Endothelial cell (in vitro differentiated cells): ENCODE results near the gene C4orf51. TPM values are rescaled to one million over a fixed set of nuclear protein-coding genes. Genes with fewer than 3 reads are reported as not detected.
A peak's percentile ranks its signal among the peaks of the same experiment; 100 is the strongest.

ENCODE experiments used
- DNase-seq: peaks from one replicate; pipeline ENCODE4 v3.0.0; 2021; ENCODE audit warnings: low spot score
- H3K27ac Mint-ChIP-seq: one replicate; pipeline ENCODE4 v1.8.0; 2021; ENCODE audit warnings: mixed read lengths, inconsistent platforms; ENCODE audit not compliant: unreplicated experiment
- H3K27me3 Mint-ChIP-seq: one replicate; pipeline ENCODE4 v1.8.0; 2021; ENCODE audit warnings: mild to moderate bottlenecking, moderate library complexity, mixed read lengths, inconsistent platforms; ENCODE audit not compliant: unreplicated experiment
- H3K36me3 Mint-ChIP-seq: one replicate; pipeline ENCODE4 v1.8.0; 2021; ENCODE audit warnings: mild to moderate bottlenecking, low read depth, mixed read lengths, inconsistent platforms; ENCODE audit not compliant: unreplicated experiment
- H3K4me1 Mint-ChIP-seq: one replicate; pipeline ENCODE4 v1.8.0; 2021; ENCODE audit warnings: mild to moderate bottlenecking, mixed read lengths, inconsistent platforms; ENCODE audit not compliant: unreplicated experiment
- H3K4me3 Mint-ChIP-seq: one replicate; pipeline ENCODE4 v1.8.0; 2021; ENCODE audit warnings: mild to moderate bottlenecking, mixed read lengths, inconsistent platforms; ENCODE audit not compliant: unreplicated experiment
- H3K9me3 Mint-ChIP-seq: one replicate; pipeline ENCODE4 v1.8.0; 2021; ENCODE audit warnings: mixed read lengths, inconsistent platforms; ENCODE audit not compliant: unreplicated experiment
- total RNA-seq: library from RNA; stranded (reverse); fragmentation: NEBNext Ultra II Directional; extraction: Animal tissue kit (Norgen Biotek cat#: 25700); gene quantifications from one replicate; pipeline ENCODE4 v1.2.1, GENCODE V29; 2021; ENCODE audit not compliant: unreplicated experiment
- TF ChIP-seq, protein P1 (sequence below): fragments of 200-600 bp; sonication (generic); IDR thresholded peaks from one replicate; pipeline ENCODE4 v1.5.0; 2021; ENCODE audit warnings: antibody characterized with exemption; ENCODE audit not compliant: unreplicated experiment

Gene C4orf51
- total RNA-seq, 1 donor from 2014 or later = not detected

- peaks cover 24% of the 10 kb centered on the region for H3K36me3 Mint-ChIP-seq
- DNase-seq = no peak
- peak overlapping the region; percentile 19 for H3K4me3 Mint-ChIP-seq
- H3K27ac Mint-ChIP-seq = no peak overlapping the region
- no peaks in the 10 kb centered on the region for H3K9me3 Mint-ChIP-seq
- H3K4me1 Mint-ChIP-seq = peaks cover 21% of the 10 kb centered on the region
- no peaks in the 10 kb centered on the region for H3K27me3 Mint-ChIP-seq
- TF ChIP-seq, protein P1, sequence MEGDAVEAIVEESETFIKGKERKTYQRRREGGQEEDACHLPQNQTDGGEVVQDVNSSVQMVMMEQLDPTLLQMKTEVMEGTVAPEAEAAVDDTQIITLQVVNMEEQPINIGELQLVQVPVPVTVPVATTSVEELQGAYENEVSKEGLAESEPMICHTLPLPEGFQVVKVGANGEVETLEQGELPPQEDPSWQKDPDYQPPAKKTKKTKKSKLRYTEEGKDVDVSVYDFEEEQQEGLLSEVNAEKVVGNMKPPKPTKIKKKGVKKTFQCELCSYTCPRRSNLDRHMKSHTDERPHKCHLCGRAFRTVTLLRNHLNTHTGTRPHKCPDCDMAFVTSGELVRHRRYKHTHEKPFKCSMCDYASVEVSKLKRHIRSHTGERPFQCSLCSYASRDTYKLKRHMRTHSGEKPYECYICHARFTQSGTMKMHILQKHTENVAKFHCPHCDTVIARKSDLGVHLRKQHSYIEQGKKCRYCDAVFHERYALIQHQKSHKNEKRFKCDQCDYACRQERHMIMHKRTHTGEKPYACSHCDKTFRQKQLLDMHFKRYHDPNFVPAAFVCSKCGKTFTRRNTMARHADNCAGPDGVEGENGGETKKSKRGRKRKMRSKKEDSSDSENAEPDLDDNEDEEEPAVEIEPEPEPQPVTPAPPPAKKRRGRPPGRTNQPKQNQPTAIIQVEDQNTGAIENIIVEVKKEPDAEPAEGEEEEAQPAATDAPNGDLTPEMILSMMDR = no peak
These were observed 94.5 kb downstream of the C4orf51 start for GRCh38 chr4:145774473-145774872.

GRCh38 chr4:145775406-145775805, 95.5 kb downstream of the C4orf51 start:
- Mint-ChIP-seq H3K9me3 (no peaks in the 10 kb centered on the region), H3K4me1 (peaks cover 26% of the 10 kb centered on the region), H3K27ac (no peak overlapping the region), H3K4me3 (no peak overlapping the region), H3K27me3 (no peaks in the 10 kb centered on the region), H3K36me3 (peaks cover 24% of the 10 kb centered on the region)
- TF ChIP-seq, protein P1 = no peak
- DNase-seq = no peak

GRCh38 chr4:145776208-145776607, 96.3 kb downstream of the C4orf51 start:
- no peak overlapping the region for H3K4me3 Mint-ChIP-seq
- H3K9me3 Mint-ChIP-seq = no peaks in the 10 kb centered on the region
- no peak for DNase-seq
- no peaks in the 10 kb centered on the region for H3K27me3 Mint-ChIP-seq
- peaks cover 29% of the 10 kb centered on the region for H3K4me1 Mint-ChIP-seq
- H3K27ac Mint-ChIP-seq = no peak overlapping the region
- H3K36me3 Mint-ChIP-seq = peaks cover 24% of the 10 kb centered on the region
- TF ChIP-seq, protein P1 = no peak

DNA sequence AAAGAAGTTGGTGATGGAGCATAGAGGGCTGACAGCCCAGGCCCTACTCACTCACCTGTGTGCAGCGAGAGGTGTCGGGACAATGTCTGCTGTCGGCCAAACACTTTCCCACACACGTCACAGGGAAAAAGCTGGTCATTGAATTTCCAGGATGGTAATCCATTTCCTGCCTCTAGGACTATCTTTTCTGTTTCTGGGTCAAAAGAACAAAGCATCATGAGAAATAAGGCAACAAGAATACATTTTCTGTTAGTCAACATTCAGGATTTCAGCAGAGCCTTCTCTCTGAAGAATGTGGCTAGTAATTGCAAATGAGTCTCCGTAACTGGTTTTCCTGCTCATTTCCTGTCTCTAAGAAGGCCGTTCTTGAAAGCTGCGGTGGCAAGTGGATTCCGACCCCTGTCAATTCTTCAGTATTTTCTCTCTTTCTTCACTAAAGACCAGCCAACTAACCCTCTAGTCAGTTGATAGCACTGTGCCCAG, 99.4 kb downstream of the C4orf51 start:
- Mint-ChIP-seq H3K27me3 (peaks cover 2% of the 10 kb centered on the region), H3K36me3 (peaks cover 26% of the 10 kb centered on the region), H3K4me3 (no peak overlapping the region), H3K27ac (peak overlapping the region; percentile 93), H3K9me3 (no peaks in the 10 kb centered on the region), H3K4me1 (peaks cover 25% of the 10 kb centered on the region)
- TF ChIP-seq, protein P1 = no peak
- no peak for DNase-seq

DNA sequence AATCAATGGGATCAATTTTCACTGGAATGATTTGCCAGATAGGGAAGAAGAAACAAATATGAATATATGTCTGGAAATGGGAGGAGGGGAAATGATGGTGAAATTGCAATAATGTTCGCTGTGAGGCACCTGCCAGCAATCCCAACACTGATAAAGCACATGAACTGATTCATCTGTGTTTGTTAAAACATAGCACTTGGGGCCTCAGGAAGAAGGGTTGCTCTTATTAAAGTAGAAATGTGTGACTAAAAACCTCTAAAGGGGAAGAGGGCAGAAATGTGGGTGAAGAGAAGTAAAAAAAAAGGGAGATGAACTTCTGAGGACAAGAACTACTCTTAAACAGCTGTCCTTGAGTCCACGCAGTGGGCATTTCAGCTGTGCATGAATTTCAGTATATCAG, 101.4 kb downstream of the C4orf51 start:
- Mint-ChIP-seq H3K4me3 (no peak overlapping the region), H3K4me1 (peaks cover 18% of the 10 kb centered on the region), H3K27ac (no peak overlapping the region), H3K9me3 (no peaks in the 10 kb centered on the region), H3K27me3 (peaks cover 2% of the 10 kb centered on the region), H3K36me3 (peaks cover 20% of the 10 kb centered on the region)
- DNase-seq = no peak
- TF ChIP-seq, protein P1 = no peak

Other genes with a start within 250 kb of the C4orf51 start
- gene SMAD1, start 198.3 kb upstream of the C4orf51 start, total RNA-seq = 82.8 TPM
- gene MMAA, start 60.8 kb upstream of the C4orf51 start, total RNA-seq = 7.7 TPM